GM12865 (cell line): ENCODE data around the gene SNRNP48.

Source experiments
- DNase-seq: peaks from one replicate; pipeline ENCODE4 v3.0.0; 2010; ENCODE audit warnings: low read depth
- H3K4me3 ChIP-seq: 2 replicates; pipeline ENCODE4 v1.5.1; 2011; ENCODE audit warnings: mild to moderate bottlenecking, low read depth, low read length, control low read depth
- TF ChIP-seq, protein P1 (sequence below): IDR thresholded peaks from 2 replicates; pipeline ENCODE4 v1.5.1; 2011; ENCODE audit warnings: low read length, control low read depth, low read depth, inconsistent platforms; ENCODE audit not compliant: insufficient read depth; ENCODE audit errors: missing control alignments

The SNRNP48 gene

DNA sequence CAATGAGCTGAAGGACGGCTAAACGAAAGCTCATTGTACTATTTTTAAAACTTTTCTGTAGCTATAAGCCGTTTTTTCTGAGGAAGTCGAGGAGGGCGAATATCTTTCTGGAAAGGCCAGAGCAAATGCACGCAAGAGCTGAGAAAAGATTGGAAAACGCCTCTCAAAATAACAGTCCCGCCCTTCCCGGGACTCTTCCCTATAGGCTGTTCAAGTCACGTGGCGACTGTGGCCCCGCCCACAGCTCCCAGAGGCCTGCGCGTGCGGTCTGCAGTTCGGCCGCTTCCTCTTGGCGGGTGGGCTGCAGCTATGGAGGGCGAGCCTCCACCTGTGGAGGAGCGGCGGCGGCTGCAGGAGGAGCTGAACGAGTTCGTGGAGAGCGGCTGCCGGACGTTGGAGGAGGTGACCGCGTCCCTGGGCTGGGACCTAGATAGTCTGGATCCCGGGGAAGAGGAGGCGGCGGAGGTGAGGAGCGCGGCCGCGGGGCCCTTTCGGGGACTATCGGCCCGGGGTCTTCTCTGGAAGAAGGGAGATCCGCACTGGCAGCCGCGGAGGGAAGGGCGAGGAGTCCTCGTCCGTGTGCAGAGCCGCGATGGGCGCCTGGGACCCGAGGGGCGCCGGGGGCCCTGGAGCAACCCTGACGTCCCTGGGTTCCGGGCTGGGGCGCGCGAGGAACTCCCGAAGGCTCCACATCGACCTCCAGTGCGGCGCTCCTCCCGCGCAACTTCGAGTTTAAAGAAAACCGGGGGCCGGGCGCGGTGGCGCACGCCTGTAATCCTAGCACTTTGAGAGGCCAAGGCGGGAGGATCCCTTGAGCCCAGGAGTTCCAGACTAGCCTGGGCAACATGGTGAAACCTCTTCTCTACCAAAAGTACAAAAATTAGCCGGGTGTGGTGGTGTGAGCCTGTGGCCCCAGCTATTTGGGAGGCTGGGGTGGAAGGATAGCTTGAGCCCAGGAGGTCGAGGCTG, at the start of gene SNRNP48:
TSS of gene SNRNP48 (plus strand) at position 250 of the 969 bp plus-strand sequence. CDS start at position 310, 60 bp downstream.
- peak within 1 kb of the TSS; percentile 60 for H3K4me3 ChIP-seq
- TF ChIP-seq, protein P1, sequence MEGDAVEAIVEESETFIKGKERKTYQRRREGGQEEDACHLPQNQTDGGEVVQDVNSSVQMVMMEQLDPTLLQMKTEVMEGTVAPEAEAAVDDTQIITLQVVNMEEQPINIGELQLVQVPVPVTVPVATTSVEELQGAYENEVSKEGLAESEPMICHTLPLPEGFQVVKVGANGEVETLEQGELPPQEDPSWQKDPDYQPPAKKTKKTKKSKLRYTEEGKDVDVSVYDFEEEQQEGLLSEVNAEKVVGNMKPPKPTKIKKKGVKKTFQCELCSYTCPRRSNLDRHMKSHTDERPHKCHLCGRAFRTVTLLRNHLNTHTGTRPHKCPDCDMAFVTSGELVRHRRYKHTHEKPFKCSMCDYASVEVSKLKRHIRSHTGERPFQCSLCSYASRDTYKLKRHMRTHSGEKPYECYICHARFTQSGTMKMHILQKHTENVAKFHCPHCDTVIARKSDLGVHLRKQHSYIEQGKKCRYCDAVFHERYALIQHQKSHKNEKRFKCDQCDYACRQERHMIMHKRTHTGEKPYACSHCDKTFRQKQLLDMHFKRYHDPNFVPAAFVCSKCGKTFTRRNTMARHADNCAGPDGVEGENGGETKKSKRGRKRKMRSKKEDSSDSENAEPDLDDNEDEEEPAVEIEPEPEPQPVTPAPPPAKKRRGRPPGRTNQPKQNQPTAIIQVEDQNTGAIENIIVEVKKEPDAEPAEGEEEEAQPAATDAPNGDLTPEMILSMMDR, result no peak
- DNase-seq, result peak; percentile 93

DNA sequence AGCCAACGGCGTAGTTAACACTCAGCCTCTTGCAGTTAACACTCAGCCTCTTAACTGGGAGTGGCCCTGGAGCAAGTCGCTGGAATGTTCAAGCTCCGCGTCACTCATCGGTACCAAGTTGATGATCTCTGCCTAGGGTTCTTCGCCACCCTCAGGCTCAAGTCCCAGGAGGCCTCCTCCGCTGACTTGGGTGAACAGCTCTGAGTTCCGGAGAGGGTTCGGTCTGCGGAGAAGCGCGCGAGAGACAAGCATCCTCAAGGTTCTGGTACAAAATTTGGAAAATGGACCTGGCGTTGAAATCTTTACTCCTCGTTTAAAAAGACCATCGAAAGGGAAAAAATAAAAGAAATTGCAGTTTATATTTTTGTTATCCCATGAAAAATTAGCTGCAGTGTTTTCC, 49.4 kb upstream of the SNRNP48 start:
- TF ChIP-seq, protein P1, result no peak
- DNase-seq, result no peak
- H3K4me3 ChIP-seq, result no peak overlapping the region

- peak within 1 kb of the TSS; percentile 11; the same call in 1 of the 2 replicates for H3K4me3 ChIP-seq
- DNase-seq, result peak; percentile 9
- TF ChIP-seq, protein P1, result no peak
Measured at GRCh38 chr6:7541175-7542064, 48.6 kb upstream of the SNRNP48 start, which contains the start of gene DSP. DSP (plus strand) TSS chr6:7541671; CDS start chr6:7541916, 245 bp downstream.

GRCh38 chr6:7542065-7542873, 47.7 kb upstream of the SNRNP48 start:
- no peak for DNase-seq
- TF ChIP-seq, protein P1, result no peak
- H3K4me3 ChIP-seq, result no peak overlapping the region; the same call in 1 of the 2 replicates

DNA sequence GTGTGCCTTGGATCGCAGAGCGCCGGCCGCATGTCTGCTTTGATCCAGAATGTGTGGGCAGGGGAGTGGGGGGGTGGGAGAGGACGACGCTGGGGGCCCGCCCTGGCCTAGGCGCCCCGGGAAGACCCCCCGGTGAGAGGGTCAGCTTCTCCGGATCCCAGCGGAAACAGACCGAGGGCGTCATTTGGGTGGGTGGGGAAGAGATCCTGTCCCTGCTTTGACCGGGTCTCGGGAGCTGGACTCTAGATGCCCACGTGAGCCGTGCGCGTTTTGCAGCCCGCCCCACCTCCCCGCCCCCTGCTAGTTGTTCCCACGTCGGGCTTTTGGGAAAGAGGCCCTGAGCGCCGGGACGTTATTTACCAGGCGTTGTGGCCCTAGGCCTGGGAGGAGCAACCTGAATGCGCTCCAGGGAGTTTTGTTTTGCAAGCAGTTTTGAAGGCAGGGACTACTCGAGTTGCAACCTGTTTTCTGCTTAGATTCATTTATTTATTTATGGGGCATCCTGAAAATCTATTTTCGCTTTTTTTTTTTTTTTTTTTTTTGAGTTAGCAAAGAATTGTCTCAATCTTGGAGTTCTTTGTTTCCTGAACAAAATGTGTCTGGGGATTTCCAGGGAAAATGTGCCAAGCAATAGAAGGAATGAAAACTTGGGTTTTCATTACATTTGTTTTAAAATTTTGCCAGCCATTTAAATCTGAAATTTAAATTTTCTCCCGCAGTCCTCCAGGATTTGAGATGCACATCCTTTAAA, 46.9 kb upstream of the SNRNP48 start:
- no peak for DNase-seq
- no peak overlapping the region for H3K4me3 ChIP-seq
- TF ChIP-seq, protein P1, result no peak
